NCI-H1092 treated with DMSO at 0.1 percent for 48 hours (cell line): ENCODE results near the gene PIGX.

ENCODE experiments used
- DNase-seq: peaks from one replicate; lab custom pipeline; 2025; lab: John Stamatoyannopoulos, UW

PIGX gene

GRCh38 chr3:196711838-196712513 lies at the start of gene PIGX, which contains the start of gene CEP19:
Gene PIGX, plus strand, starts transcription at chr3:196712377.
Gene CEP19, minus strand, starts transcription at chr3:196712250. Its CDS starts 3,593 bp downstream, at chr3:196708657.
- DNase-seq: peak; percentile 81

DNA sequence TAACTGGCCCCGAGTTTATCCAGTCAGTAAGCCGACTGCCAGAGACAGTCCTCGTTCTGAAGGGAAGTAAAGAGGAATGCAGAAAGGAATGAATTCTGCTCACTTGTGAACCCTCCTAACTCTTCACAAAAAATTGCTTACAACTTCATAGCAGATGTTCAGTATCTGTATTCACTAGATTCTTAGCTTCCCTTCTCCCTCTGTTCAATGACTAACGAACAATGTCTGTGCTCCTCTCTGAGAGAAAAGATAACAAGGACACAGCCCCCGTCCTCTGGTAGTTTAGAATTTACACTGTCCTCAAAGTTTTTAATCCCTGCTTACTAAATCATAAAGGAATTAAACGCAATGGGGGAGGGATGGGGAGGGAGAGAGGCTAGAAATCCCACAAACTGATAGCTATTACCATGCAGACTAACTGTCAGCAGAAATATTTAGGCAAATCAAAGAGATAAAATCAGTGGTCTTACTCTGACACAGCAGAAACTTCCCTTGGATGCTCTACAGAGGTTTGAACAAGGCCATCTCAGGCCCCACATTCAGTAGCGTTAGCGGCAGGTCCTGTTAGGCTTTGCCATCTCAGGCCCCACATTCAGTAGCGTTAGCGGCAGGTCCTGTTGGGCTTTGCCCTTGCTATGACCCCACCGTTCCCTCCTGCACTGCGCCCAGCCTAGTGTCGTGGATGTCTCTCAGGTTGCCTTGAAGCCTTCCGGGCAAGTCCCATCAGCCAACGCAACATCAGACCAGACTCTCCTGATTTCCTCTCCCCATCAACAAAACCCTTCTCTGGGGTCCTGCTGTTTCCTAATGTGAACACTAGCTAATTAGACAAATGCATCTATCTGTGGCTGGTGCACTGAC lies 49.2 kb upstream of the PIGX start:
- no peak for DNase-seq

DNA sequence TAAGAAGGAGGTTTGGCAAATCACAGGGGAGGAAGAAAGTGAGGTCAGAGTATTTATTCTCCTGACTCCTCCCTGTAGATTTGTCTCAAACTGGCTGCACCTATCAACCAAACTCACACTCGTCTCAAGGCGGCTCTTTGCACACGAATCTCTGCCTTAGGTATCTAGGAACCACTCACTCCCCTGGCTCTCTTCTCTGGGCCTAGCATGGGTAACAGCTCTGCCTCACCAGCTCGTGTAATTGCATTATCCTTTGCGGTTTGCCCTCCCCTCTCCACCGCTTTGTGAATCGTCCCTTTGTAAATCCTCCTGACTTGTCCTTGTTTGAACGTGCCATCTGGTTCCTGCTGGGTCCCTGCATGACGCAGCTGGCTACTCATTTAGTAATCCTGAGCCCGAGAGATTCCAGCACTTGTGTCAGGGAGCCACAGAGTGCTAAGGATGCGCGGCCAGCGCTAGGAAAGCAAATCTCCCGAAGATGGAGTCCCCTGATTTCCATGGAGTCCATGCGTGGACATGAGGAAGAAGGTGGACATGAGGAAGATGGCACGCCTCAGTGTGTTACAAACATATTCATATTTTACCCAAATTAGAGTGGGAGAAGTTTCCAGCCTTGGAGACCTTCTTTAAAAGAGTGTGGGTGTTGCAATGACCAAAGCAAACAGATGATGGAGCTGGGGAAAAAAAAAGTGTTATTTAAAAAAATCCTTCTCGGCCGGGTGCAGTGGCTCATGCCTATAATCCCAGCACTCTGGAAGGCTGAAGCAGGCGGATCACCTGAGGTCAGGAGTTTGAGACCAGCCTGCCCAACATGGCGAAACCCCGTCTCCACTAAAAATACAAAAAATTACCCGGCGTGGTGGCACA lies 45.9 kb upstream of the PIGX start:
- peak; percentile 28 for DNase-seq

DNA sequence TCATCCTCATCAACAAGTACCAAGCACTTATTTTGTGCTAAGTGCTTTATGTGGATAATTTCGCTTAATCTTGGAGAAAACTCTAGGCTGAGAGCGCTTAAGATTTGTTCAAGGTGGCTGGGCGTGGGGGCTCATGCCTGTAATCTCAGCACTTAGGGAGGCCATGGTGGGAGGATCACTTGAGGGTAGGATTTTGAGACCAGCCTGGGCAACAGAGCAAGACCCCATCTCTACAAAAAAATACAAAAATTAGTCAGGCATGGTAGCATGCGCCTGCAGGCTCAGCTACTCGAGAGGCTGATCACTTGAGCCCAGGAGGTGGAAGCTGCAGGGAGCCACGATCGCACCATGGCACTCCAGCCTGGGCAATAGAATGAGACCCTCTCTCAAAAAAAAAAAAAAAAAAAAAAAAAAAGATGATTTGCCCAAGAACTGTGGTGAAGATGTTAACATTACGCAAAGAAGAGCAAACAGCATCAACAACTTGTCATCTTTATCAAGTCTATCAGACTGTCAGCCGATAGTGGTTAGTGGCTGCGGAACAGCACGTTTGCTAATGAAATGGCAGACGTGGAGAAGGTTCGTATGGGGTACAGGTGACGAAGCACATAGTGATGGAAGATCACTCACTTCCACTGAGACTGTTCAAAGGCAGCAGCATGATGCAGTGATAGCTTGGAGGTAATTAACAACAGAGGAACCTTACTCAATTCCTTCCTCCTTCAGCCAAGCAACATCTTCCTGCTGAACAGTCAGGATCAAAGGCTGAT lies 44.9 kb upstream of the PIGX start:
- no peak for DNase-seq

DNA sequence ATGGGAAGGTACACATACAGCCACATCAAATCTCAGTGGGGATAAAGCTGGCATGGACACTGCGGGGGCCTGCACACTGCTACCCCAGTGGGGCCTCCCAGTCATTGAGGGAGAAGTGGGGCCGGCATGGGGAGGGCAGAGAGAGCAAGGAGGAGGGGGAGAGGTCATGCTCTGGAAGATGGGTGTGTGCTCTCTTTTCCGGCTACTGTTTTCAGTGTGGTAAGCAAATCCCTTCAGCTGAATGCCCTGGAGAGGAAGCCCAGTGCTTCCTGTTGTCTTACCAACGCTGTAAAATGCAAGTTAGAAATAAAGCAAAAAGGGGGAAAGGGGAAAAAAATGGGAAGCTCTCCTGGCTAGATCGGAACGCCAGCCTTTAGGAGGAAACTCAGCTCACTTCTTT lies 41.8 kb upstream of the PIGX start:
- no peak for DNase-seq

DNA sequence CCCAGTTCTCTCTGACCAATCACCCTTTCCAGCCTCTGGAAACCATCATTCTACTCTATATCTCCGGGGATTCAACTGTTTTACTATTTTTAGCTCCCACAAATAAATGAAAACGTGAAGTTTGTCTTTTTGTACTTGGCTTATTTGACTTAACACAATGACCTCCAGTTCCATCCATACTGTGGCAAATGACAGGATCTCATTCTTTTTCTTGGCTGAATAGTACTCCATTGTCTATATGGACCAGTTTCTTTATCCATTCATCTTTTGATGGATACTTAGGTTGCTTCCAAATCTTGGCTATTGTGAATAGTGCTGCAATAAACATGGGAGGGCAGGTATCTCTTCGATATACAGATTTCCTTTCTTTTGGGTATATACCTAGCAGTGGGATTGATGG lies 38.5 kb upstream of the PIGX start:
- DNase-seq: no peak

GRCh38 chr3:196677353-196677752 lies 34.8 kb upstream of the PIGX start:
- no peak for DNase-seq

- no peak for DNase-seq
Measured at GRCh38 chr3:196677931-196678330, 34.2 kb upstream of the PIGX start.

- DNase-seq: peak; percentile 56
Measured at GRCh38 chr3:196684548-196685407, 27.4 kb upstream of the PIGX start.

DNA sequence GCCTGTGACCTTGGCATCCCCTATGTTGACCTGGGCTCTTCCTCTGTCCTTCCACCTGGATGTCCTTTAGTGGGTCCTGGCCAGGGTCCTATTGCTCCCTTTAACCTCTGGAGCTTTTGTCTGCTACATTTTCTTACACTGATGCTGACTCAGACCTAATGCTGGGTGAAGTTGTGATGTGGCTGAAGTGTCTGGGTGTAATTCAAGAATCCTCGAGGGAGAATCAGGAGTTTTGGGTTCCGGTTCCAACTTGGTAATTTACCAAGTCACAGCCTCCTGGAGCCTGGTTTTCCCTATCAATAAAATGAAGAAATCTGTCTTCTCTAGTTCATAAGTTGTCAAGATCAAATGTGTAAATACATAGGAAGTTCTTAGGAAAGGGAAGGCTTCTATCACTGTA lies 25.7 kb upstream of the PIGX start:
- DNase-seq: no peak

DNA sequence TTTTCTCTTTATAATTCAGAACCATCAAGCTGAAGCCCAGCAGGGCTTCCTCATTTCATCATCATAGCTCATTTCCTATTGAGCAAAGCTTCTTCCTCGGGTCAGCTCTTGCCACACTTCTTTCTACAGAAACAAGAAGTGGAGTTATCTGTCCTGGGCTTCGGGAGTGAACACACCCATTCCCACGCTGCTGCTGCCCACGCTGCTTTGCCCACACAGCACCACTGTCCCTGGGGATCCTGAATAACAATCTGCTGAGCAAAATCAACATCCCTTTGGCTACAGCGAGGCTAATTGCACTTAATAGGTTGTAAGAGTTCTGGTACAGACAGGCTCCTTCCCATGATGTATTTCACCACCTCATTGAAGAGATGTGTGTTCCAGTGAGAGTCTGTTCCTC lies 23.8 kb upstream of the PIGX start:
- DNase-seq: peak; percentile 18

DNA sequence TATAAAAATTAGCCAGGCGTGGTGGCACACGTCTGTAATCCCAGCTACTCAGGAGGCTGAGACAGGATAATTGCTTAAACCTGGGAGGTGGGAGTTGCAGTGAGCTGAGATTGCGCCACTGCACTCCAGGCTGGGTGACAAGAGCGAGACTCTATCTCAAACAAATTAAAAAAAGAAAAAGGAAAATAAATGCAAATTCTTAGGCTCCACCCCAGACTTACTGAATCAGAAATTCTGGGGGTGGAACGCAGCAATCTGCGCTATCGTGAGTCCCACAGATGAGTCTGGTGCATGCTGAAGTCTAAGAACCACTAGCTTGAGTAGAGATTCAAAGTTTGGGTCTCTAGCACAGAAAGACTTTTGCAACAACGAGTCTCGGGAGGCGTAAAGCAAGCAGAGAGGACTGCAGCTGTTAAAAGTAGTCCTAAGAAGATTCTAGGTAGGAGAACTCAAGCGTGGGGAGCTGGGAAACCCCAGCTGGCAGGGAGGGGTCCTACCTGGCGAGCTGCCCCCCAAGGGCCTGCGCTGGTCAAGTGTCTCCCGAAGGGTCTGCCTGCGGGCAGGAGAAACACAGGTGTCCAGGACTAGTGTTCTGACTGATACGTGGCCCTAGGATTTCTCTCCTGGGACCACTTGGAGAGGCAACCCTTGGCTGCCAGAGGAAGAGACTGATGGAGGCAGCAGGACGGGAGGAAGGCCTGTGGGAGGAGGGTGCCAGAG lies 22.1 kb upstream of the PIGX start:
- no peak for DNase-seq

DNA sequence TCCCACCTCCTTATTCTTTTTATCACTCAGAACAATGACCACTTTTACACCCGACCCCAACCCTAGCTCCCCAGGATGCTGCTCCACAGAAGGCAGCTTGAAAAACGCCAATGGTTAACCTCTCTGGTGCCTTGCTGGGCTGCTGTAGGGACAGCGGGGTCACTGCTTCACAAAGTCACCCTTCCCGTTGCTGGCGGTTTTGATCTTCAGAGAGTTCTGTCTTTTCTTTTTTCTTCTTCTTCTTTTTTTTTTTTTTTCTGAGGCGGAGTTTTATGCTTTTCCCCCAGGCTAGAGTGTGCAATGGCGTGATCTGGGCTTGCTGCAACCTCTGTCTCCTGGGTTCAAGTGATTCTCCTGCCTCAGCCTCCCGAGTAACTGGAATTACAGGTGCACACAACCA lies 20.8 kb upstream of the PIGX start:
- DNase-seq: no peak

- no peak for DNase-seq
Measured at GRCh38 chr3:196694202-196694638, 18.0 kb upstream of the PIGX start.

DNA sequence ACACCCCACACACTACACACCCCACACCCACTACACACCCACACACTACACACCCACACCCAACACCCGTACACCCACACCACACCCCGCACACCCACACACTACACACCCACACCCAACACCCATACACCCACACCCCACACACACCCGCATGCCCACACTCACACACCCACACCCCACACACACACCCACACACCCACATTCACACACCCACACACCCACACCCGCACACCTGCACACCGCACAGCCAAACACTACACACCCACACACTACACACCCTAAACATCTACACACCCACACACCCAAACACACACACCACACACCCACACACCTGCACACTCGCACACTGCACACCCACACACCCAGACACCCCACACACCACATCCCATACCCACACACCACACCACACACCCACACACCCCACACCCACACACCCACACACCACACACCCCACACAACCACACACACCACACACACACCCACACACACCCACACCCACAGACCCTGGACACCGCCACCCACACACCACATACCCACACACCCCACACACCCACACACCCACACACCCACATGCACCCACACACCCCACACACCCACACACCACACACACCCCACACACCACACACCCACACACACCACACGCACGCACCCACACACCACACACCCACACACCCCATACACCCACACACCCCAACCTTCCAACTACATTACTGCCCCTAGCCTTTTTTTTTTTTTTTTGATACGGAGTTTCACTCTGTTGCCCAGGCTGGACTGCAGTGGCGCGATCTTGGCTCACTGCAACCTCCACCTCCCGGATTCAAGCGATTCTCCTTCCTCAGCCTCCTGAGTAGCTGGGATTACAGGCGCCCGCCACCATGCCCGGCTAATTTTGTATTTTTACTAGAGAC lies 17.0 kb upstream of the PIGX start:
- DNase-seq: no peak

DNA sequence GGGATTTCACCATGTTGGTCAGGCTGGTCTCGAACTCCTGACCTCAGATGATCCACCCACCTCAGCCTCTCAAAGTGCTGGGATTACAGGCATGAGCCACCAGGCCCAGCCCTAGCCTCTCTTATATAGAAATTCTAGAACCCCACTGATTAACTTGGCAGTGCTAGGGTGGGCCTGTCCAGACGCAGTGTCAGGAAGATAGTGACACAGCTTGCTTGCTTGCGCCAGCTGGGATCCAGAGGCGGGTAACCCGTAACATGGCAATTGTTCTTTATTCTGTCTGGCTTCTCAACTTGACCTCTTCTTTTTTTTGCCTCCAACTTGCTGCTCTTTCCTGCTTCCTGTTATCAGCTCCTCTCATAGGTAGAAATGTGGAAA lies 16.3 kb upstream of the PIGX start:
- no peak for DNase-seq

DNA sequence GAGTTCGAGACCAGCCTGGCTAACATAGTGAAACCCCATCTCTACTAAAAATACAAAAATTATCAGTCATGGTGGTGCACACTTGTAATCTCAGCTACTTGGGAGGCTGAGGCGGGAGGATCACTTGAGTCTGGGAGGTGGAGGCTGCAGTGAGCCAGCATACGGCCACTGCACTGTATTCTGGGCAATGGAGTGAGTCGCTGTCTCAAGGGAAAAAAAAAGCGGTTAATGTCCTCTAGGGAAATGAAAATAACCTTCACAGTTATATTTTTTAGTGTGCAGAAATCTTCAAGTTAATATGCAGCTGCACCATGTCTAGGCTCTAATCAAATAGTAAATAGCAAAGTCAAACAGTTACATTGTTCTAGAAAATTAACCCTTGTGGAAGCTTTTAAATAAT lies 14.9 kb upstream of the PIGX start:
- no peak for DNase-seq

GRCh38 chr3:196699749-196700148 lies 12.4 kb upstream of the PIGX start:
- DNase-seq: no peak

GRCh38 chr3:196700801-196701200 lies 11.4 kb upstream of the PIGX start:
- DNase-seq: no peak
